ENCODE data around the gene IQCE.

Gene IQCE

GRCh38 chr7:2596464-2597272 lies 37.9 kb downstream of the IQCE start:
- TF ChIP-seq CTCF (IDR thresholded peaks at IDR 0.05): no peak
- no peak for DNase-seq (ENCODE audit: low spot score)
- H3K4me3 ChIP-seq: no peak overlapping the region

DNA sequence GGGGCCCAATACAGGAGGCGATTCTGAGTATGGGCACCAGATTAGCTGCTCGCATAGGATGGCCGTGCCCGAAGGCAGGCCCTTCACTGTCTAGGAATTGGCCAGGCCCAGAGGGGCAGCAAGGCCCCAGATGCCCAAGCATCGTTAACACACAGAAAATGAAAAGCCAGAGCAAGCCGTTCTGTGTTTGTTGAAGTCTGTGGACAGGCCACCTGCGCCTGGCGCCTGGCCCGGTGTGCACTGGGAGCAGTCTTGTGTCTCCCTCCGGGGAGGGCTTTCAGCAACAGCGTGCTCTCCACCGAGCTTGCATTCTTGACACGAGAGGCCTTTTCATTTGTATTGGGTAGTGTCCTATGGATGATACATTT lies 38.5 kb downstream of the IQCE start:
- no peak overlapping the region for H3K4me3 ChIP-seq
- H3K27ac ChIP-seq: no peak overlapping the region
- DNase-seq (ENCODE audit: low spot score): no peak
- TF ChIP-seq CTCF (IDR thresholded peaks at IDR 0.05): no peak

More at GRCh38 chr7:2596464-2597272, 37.9 kb downstream of the IQCE start:
- H3K27ac ChIP-seq: no peak overlapping the region

GRCh38 chr7:2598154-2598823 lies 39.5 kb downstream of the IQCE start:
- H3K27ac ChIP-seq: no peak overlapping the region
- DNase-seq (ENCODE audit: low spot score): no peak
- no peak overlapping the region for H3K4me3 ChIP-seq
- no peak for TF ChIP-seq CTCF (IDR thresholded peaks at IDR 0.05)

DNA sequence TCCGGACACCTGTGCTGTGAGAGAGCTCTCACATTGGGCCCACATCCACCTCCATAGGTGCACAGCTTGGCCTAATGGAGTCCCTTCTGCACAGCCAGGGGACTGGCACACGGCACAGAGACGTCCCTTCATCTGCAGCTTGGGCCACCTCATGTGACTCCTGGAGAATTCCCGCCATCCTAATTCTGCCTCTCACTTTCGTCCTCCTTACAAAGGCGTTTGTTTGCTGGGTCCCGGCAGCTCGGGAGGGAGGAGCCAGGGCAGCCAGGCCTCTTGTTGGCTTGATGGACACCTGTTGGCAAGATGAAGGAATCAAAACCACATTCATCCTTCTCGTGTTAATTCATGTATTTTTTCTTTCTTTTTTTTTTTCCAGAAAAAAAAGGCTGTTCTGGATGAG lies 42.3 kb downstream of the IQCE start:
- Histone ChIP-seq H3K4me3 (no peak overlapping the region), H3K27ac (no peak overlapping the region)
- DNase-seq (ENCODE audit: low spot score): no peak
- no peak for TF ChIP-seq CTCF (IDR thresholded peaks at IDR 0.05)

- no peak overlapping the region for H3K27ac ChIP-seq
- no peak for TF ChIP-seq CTCF (IDR thresholded peaks at IDR 0.05)
- H3K4me3 ChIP-seq: no peak overlapping the region
- no peak for DNase-seq (ENCODE audit: low spot score)
Observed at GRCh38 chr7:2601907-2602306, 43.1 kb downstream of the IQCE start.

- no peak for TF ChIP-seq CTCF (IDR thresholded peaks at IDR 0.05)
- DNase-seq (ENCODE audit: low spot score): no peak
- H3K27ac ChIP-seq: no peak overlapping the region
- no peak overlapping the region for H3K4me3 ChIP-seq
Observed at GRCh38 chr7:2602406-2603043, 43.7 kb downstream of the IQCE start.
